ENCODE data around the gene CEP128.

The CEP128 gene

DNA sequence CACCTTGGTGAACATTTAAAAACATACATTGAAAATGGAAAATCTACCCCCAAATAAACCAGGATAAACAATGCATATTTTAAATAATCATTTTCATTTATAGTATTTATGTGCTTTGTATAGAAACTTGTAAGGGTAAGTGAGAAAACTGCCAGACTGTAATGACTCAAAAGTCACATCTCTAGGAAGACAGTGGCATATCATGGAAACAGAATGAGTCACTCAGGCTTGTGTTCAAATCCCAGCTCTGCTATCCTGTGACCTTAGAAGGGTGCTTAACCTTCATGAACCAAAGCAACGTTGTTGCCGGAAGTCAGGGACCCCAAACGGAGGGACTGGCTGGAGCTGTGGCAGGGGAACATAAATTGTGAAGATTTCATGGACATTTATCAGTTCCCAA lies 142.7 kb downstream of the CEP128 start:
- DNase-seq = no peak
- Histone ChIP-seq H3K27me3 (ENCODE audit: insufficient read depth, low read depth, severe bottlenecking) (no peaks in the 10 kb centered on the region), H3K4me3 (ENCODE audit: low read depth, low read length) (no peak overlapping the region), H3K27ac (no peak overlapping the region), H3K9me3 (ENCODE audit: severe bottlenecking) (peaks cover 4% of the 10 kb centered on the region), H3K36me3 (no peaks in the 10 kb centered on the region)
- TF ChIP-seq, protein P1, sequence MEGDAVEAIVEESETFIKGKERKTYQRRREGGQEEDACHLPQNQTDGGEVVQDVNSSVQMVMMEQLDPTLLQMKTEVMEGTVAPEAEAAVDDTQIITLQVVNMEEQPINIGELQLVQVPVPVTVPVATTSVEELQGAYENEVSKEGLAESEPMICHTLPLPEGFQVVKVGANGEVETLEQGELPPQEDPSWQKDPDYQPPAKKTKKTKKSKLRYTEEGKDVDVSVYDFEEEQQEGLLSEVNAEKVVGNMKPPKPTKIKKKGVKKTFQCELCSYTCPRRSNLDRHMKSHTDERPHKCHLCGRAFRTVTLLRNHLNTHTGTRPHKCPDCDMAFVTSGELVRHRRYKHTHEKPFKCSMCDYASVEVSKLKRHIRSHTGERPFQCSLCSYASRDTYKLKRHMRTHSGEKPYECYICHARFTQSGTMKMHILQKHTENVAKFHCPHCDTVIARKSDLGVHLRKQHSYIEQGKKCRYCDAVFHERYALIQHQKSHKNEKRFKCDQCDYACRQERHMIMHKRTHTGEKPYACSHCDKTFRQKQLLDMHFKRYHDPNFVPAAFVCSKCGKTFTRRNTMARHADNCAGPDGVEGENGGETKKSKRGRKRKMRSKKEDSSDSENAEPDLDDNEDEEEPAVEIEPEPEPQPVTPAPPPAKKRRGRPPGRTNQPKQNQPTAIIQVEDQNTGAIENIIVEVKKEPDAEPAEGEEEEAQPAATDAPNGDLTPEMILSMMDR (IDR thresholded peaks at IDR 0.05; ENCODE audit: low read depth, low read length) = no peak

DNA sequence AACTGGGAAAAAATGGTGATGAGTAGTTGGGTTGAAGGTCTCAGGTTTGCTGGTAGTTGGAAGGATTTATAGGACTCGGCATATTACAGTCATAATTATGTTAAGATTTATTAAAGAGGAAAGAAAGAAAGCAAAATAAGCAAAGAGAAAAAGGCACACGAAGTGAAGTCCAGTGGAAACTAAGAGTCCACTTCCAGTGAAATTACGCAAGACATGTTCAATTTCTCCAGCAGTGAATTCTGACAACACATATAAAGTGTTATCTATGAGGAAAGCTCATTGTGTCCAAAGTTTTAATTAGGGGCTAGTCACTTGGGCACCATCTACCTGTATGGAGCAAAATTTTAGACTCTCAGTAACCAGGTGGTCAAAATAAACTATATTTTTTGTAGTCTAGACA lies 143.3 kb downstream of the CEP128 start:
- no peaks in the 10 kb centered on the region for H3K36me3 ChIP-seq
- no peak overlapping the region for H3K4me3 ChIP-seq (ENCODE audit: low read depth, low read length)
- no peaks in the 10 kb centered on the region for H3K27me3 ChIP-seq (ENCODE audit: insufficient read depth, low read depth, severe bottlenecking)
- peaks cover 4% of the 10 kb centered on the region for H3K9me3 ChIP-seq (ENCODE audit: severe bottlenecking)
- H3K27ac ChIP-seq = no peak overlapping the region
- DNase-seq = no peak
- TF ChIP-seq, protein P1 (IDR thresholded peaks at IDR 0.05; ENCODE audit: low read depth, low read length) = no peak

DNA sequence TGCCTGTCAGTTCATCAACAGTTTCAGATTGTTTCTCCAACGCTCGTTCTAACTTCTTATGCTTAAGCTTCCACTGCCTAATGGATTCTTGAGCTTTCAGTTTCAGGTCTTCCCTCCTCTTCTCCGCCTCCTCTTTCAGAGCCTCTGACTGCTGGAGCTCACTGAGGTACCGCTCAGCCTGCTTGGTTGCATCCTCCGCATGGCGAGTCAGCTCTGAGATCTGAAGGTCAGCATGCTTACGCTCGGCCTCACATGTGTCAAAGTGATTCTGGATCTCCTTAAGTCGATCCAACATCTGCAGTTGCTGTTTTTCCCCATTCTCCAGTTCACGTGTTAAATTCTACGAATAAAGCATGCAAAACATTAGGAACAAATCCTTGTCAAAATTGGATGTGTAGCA lies 148.8 kb downstream of the CEP128 start:
- Histone ChIP-seq H3K4me3 (ENCODE audit: low read depth, low read length) (no peak overlapping the region), H3K27me3 (ENCODE audit: insufficient read depth, low read depth, severe bottlenecking) (no peaks in the 10 kb centered on the region), H3K9me3 (ENCODE audit: severe bottlenecking) (no peaks in the 10 kb centered on the region), H3K27ac (no peak overlapping the region), H3K36me3 (peaks cover 4% of the 10 kb centered on the region)
- TF ChIP-seq, protein P1 (IDR thresholded peaks at IDR 0.05; ENCODE audit: low read depth, low read length) = no peak
- DNase-seq = no peak

DNA sequence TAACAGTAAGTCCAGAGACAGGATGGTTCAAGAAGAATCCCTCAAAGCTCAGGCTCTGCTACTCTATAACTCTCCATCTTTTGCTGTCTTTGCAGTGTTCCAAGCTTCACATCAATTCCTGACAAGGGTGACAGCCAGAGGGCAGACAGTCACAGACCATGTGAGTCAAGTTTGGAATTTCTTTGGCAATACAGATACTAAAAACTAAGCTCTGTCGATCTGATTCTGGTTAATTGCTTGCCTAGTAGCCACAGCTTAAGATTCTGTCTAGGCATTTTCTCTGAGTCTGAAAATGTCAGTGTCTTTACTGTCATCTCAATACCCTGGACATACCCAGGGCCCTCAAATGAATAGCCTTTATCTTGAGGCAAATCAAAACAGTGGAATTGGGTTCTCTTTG lies 153.7 kb downstream of the CEP128 start:
- no peaks in the 10 kb centered on the region for H3K27me3 ChIP-seq (ENCODE audit: insufficient read depth, low read depth, severe bottlenecking)
- TF ChIP-seq, protein P1 (IDR thresholded peaks at IDR 0.05; ENCODE audit: low read depth, low read length) = no peak
- no peak overlapping the region for H3K27ac ChIP-seq
- peaks cover 13% of the 10 kb centered on the region for H3K36me3 ChIP-seq
- no peak for DNase-seq
- H3K9me3 ChIP-seq (ENCODE audit: severe bottlenecking) = no peaks in the 10 kb centered on the region
- H3K4me3 ChIP-seq (ENCODE audit: low read depth, low read length) = no peak overlapping the region

DNA sequence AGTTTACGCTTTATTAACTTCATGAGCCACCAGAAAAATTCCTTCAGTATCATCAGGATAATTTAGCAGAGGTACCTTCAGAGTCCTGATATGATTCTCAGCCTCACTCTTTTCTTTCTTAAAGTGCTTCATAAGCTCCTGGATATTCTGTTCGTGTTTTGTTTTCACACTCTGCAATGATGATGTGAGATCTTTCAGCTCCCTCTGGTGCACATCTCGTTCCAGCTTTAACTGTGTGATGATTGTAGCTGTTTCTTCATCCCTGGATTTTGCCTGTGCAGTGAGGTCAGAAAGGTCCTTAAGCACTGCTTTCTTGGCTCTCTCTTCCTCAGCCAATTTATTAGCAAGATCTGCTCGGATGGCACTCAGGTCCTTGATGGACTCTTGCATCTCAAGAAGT lies 156.7 kb downstream of the CEP128 start:
- TF ChIP-seq, protein P1 (IDR thresholded peaks at IDR 0.05; ENCODE audit: low read depth, low read length) = no peak
- H3K9me3 ChIP-seq (ENCODE audit: severe bottlenecking) = no peaks in the 10 kb centered on the region
- no peak overlapping the region for H3K27ac ChIP-seq
- no peak for DNase-seq
- H3K4me3 ChIP-seq (ENCODE audit: low read depth, low read length) = no peak overlapping the region
- peaks cover 9% of the 10 kb centered on the region for H3K36me3 ChIP-seq
- H3K27me3 ChIP-seq (ENCODE audit: insufficient read depth, low read depth, severe bottlenecking) = no peaks in the 10 kb centered on the region

DNA sequence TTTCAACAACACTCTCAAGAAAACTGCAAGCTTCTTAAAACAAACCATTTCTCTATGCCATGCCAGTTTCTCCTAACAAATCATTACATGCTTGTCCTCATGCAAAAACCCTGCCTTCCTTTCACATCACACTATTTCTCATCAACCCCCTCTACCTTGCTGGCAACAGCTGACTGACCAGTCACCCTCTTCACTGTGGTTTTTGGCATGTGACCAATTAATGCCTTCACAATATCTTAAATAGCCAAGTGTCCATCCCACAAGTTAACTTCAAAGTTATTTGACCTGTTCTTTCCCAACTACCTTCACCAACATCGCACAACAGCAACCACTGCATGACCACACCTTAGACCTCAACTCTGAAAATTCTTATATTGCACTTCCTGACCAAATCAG lies 159.6 kb downstream of the CEP128 start:
- H3K27ac ChIP-seq = no peak overlapping the region
- H3K36me3 ChIP-seq = peaks cover 9% of the 10 kb centered on the region
- H3K4me3 ChIP-seq (ENCODE audit: low read depth, low read length) = no peak overlapping the region
- H3K9me3 ChIP-seq (ENCODE audit: severe bottlenecking) = no peaks in the 10 kb centered on the region
- DNase-seq = no peak
- no peaks in the 10 kb centered on the region for H3K27me3 ChIP-seq (ENCODE audit: insufficient read depth, low read depth, severe bottlenecking)
- TF ChIP-seq, protein P1 (IDR thresholded peaks at IDR 0.05; ENCODE audit: low read depth, low read length) = no peak

Data from WERI-Rb-1 (cell line).